Measurements from ENCODE around the gene ACO2. TPM values are rescaled to one million over a fixed set of nuclear protein-coding genes. Genes with fewer than 3 reads are reported as not detected.

ACO2 gene
- total and polyA plus RNA-seq, 2 of the 13 experiments (the other 11 are each of a cell fraction or from before 2014, with no cell fraction given): 19.2 to 45.6 TPM

GRCh38 chr22:41543854-41544670 is 75.1 kb downstream of the ACO2 start, which contains the start of gene POLR3H (continued):
- TF ChIP-seq, protein P1, sequence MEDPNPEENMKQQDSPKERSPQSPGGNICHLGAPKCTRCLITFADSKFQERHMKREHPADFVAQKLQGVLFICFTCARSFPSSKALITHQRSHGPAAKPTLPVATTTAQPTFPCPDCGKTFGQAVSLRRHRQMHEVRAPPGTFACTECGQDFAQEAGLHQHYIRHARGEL (CRISPR knock-in tag; IDR thresholded peaks at IDR 0.05): no peak
- TF ChIP-seq ZMYM3 (CRISPR knock-in tag; IDR thresholded peaks at IDR 0.05): no peak
- TF ChIP-seq RXRA (CRISPR knock-in tag; IDR thresholded peaks at IDR 0.05): no peak; the same call in 1 of the 2 replicates
- TF ChIP-seq HMGA1 (CRISPR knock-in tag; conservative IDR thresholded peaks at IDR 0.05): no peak
- TF ChIP-seq ZNF713 (CRISPR knock-in tag; IDR thresholded peaks at IDR 0.05): no peak; the same call in 1 of the 2 replicates
- peak; percentile 65 for TF ChIP-seq ZBTB33 (CRISPR knock-in tag; IDR thresholded peaks at IDR 0.05)
- TF ChIP-seq SALL2 (CRISPR knock-in tag; IDR thresholded peaks at IDR 0.05): 0 out of 2 replicates have a peak, but pooled peaks have one; percentile 37
- TF ChIP-seq ZNF672 (CRISPR knock-in tag; IDR thresholded peaks at IDR 0.05): no peak
- TF ChIP-seq ZFP36 (IDR thresholded peaks at IDR 0.05; ENCODE audit: borderline replicate concordance, low read depth, low read length, partially characterized antibody): no peak
- TF ChIP-seq HNRNPLL (IDR thresholded peaks at IDR 0.05; ENCODE audit: low read depth, low read length, poor library complexity, severe bottlenecking): peak; percentile 62
- TF ChIP-seq E2F1 (CRISPR knock-in tag; IDR thresholded peaks at IDR 0.05): no peak
- TF ChIP-seq HMG20B (CRISPR knock-in tag; conservative IDR thresholded peaks at IDR 0.05): peak; percentile 50; the same call in 1 of the 2 replicates
- no peak for TF ChIP-seq ATF7 (IDR thresholded peaks at IDR 0.05)
- no peak for TF ChIP-seq ATF7 (CRISPR knock-in tag; IDR thresholded peaks at IDR 0.05)
- 0 out of 2 replicates have a peak, but pooled peaks have one; percentile 20 for TF ChIP-seq ZNF766 (CRISPR knock-in tag; IDR thresholded peaks at IDR 0.05; ENCODE audit: borderline replicate concordance)
- peak; percentile 73; the same call in 1 of the 2 replicates for TF ChIP-seq MYC (CRISPR knock-in tag; IDR thresholded peaks at IDR 0.05; ENCODE audit: borderline replicate concordance)
- no peak; the same call in 1 of the 2 replicates for TF ChIP-seq HES4 (CRISPR knock-in tag; IDR thresholded peaks at IDR 0.05; ENCODE audit: borderline replicate concordance)
- TF ChIP-seq RFX3 (CRISPR knock-in tag; IDR thresholded peaks at IDR 0.05): no peak
- peak; percentile 93 for TF ChIP-seq SAP130 (CRISPR knock-in tag; IDR thresholded peaks at IDR 0.05; ENCODE audit: low read depth)
- TF ChIP-seq ZNF619 (CRISPR knock-in tag; IDR thresholded peaks at IDR 0.05): no peak
- no peak; the same call in none of the 2 replicates for TF ChIP-seq MXD4 (CRISPR knock-in tag; IDR thresholded peaks at IDR 0.05)
- TF ChIP-seq IRX3 (CRISPR knock-in tag; IDR thresholded peaks at IDR 0.05; ENCODE audit: borderline replicate concordance, low read depth): no peak
- TF ChIP-seq, protein P2, sequence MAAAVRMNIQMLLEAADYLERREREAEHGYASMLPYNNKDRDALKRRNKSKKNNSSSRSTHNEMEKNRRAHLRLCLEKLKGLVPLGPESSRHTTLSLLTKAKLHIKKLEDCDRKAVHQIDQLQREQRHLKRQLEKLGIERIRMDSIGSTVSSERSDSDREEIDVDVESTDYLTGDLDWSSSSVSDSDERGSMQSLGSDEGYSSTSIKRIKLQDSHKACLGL (CRISPR knock-in tag; IDR thresholded peaks at IDR 0.05): peak; percentile 81
- no peak for TF ChIP-seq TAF15 (IDR thresholded peaks at IDR 0.05; ENCODE audit: low read depth, low read length, poor library complexity, severe bottlenecking)
- TF ChIP-seq ZNF7 (CRISPR knock-in tag; IDR thresholded peaks at IDR 0.05): no peak
- TF ChIP-seq CCAR2 (optimal IDR thresholded peaks at IDR 0.05; ENCODE audit: low read depth, low read length): no peak
- no peak for TF ChIP-seq RNF2 (conservative IDR thresholded peaks at IDR 0.05; ENCODE audit: low read depth)
- TF ChIP-seq HMG20A (CRISPR knock-in tag; IDR thresholded peaks at IDR 0.05; ENCODE audit: borderline replicate concordance): no peak
- TF ChIP-seq ZNF30 (CRISPR knock-in tag; IDR thresholded peaks at IDR 0.05): peak; percentile 76; the same call in 1 of the 2 replicates

All from HepG2 (cell line).